ENCODE data around the gene TXNDC17. TPM values are rescaled to one million over a fixed set of nuclear protein-coding genes. Genes with fewer than 3 reads are reported as not detected.
A peak's percentile ranks its signal among the peaks of the same experiment; 100 is the strongest.
"Not testable (repeated sequence)": the region's sequence is repeated elsewhere in the genome, so short reads cannot be mapped to it uniquely, and the experiment has no call there.

TXNDC17 gene
- total and polyA plus RNA-seq, 2 donors (not counting 1 experiment from before 2014, with no cell fraction given), result 87.5 to 243 TPM

DNA sequence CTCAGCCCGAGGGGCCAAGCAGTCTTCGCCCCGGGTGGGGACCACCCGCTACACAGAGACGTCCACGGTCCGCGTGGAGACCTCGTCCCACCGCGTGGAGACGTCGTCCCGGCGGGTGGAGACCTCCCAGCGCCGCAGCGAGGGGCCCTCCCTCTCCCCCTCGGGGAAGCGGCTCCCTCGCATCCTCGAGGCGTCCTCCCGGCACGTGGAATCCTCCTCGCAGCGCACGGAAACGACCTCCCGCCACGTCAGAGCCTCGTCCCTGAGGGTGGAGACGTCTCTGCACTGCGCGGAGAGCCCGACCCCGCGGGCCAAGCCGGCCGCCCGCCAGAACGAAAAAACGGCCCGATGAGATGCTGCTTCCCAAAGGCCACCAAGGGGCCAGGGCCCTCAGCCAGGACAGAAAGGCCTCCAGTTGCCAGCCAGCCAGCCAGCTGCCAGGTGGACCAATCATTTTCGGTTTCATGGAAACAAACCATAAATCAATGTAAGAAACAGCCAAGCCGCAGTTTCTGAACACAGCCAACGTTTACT is 11.1 kb downstream of the TXNDC17 start:
- Histone ChIP-seq H3K27me3 (ENCODE audit: control insufficient read depth, insufficient read depth, low read length) (peaks cover 11% of the 10 kb centered on the region), H3K4me3 (replicated peaks in 1 of 4; ENCODE audit: control extremely low read depth in 1 of 4, insufficient read depth in 1 of 4, low read depth in 3 of 4, low read length in 4 of 4) (peak overlapping the region; percentile 50 to 76 (median 70)), H3K9me3 (ENCODE audit: control insufficient read depth, insufficient read depth, low read depth, low read length) (no peaks in the 10 kb centered on the region), H3K9ac (ENCODE audit: insufficient read depth, low read length) (peak overlapping the region; percentile 66), H4K20me1 (ENCODE audit: control insufficient read depth, extremely low read depth, insufficient read depth, low read length) (no peaks in the 10 kb centered on the region), H3K4me1 (ENCODE audit: control insufficient read depth, extremely low read depth, insufficient read depth, low read length) (peaks cover 4% of the 10 kb centered on the region), H2AFZ (ENCODE audit: low read length) (peak overlapping the region; percentile 93), H3K4me2 (ENCODE audit: extremely low read depth, insufficient read depth, low read length) (peak overlapping the region; percentile 85), H3K79me2 (ENCODE audit: control insufficient read depth, insufficient read depth, low read length) (peaks cover 26% of the 10 kb centered on the region), H3K36me3 (ENCODE audit: control insufficient read depth, insufficient read depth, low read length) (no peaks in the 10 kb centered on the region), H3K27ac (ENCODE audit: insufficient read depth, low read length) (peak overlapping the region; percentile 87)
- TF ChIP-seq, protein P1, sequence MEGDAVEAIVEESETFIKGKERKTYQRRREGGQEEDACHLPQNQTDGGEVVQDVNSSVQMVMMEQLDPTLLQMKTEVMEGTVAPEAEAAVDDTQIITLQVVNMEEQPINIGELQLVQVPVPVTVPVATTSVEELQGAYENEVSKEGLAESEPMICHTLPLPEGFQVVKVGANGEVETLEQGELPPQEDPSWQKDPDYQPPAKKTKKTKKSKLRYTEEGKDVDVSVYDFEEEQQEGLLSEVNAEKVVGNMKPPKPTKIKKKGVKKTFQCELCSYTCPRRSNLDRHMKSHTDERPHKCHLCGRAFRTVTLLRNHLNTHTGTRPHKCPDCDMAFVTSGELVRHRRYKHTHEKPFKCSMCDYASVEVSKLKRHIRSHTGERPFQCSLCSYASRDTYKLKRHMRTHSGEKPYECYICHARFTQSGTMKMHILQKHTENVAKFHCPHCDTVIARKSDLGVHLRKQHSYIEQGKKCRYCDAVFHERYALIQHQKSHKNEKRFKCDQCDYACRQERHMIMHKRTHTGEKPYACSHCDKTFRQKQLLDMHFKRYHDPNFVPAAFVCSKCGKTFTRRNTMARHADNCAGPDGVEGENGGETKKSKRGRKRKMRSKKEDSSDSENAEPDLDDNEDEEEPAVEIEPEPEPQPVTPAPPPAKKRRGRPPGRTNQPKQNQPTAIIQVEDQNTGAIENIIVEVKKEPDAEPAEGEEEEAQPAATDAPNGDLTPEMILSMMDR (conservative IDR thresholded peaks at IDR 0.05 in 1 of 2, IDR thresholded peaks at IDR 0.05 in 1 of 2; ENCODE audit: low read depth in 1 of 2, low read length in 2 of 2), result no peak
- TF ChIP-seq EZH2 (IDR thresholded peaks at IDR 0.05; ENCODE audit: low read length, missing control alignments), result no peak
- DNase-seq (ENCODE audit: low read depth in 2 of 2), result peak; percentile 35 to 76

DNA sequence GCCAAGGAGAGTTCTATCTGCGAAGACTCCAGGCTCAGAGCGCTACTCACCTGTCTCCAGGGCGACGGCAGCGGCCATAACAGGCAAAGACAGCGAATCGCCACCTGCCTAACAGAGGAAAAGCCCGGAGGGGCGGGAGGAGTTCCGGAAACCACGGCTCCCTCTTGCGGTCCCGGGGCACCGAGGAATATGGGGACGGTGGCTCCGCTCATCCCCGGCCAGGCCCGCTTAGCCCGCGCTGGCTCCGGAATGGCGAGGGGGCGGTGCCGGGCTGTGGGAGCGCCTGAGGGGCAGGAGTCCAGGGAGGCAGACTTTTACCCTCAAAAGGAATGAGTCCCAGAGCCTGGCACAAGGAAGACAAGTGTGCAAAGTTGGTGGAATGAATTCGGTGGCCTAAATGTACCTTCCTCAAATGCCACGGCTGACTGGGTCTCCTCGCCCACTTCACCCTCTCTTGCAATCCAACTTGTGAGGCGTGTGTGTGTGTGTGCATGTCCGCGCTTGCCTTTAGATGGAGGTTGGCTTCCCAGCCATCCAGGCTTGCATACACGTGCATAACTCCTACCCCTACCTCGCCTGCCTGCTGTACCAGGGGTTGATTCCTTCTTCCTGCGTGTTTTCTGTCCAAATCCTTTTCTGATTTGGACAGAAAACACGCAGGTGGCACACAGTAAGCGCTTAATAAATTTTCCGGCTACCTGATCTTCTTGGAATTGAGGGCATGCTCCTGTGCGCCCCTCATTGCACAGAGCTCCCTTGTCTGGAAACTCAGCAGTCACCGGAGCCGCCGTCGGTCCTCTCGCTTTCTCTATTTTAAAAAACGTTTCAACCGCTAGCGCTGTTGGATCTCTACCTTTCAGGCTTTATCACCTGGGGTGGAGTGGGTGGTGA is 14.2 kb downstream of the TXNDC17 start:
- no peak overlapping the region for H3K9ac ChIP-seq (ENCODE audit: insufficient read depth, low read length)
- H3K27ac ChIP-seq (ENCODE audit: insufficient read depth, low read length), result no peak overlapping the region
- peak; percentile 95 for TF ChIP-seq EZH2 (IDR thresholded peaks at IDR 0.05; ENCODE audit: low read length, missing control alignments)
- TF ChIP-seq, protein P1 (conservative IDR thresholded peaks at IDR 0.05 in 1 of 2, IDR thresholded peaks at IDR 0.05 in 1 of 2; ENCODE audit: low read depth in 1 of 2, low read length in 2 of 2), result peak in 1 of 2 donors; percentile 25
- no peaks in the 10 kb centered on the region for H3K36me3 ChIP-seq (ENCODE audit: control insufficient read depth, insufficient read depth, low read length)
- no peaks in the 10 kb centered on the region for H4K20me1 ChIP-seq (ENCODE audit: control insufficient read depth, extremely low read depth, insufficient read depth, low read length)
- H3K79me2 ChIP-seq (ENCODE audit: control insufficient read depth, insufficient read depth, low read length), result peaks cover 10% of the 10 kb centered on the region
- peak overlapping the region; percentile 32 for H3K4me2 ChIP-seq (ENCODE audit: extremely low read depth, insufficient read depth, low read length)
- DNase-seq (ENCODE audit: low read depth in 2 of 2), result peak in 1 of 2 donors; percentile 6
- H3K4me3 ChIP-seq (replicated peaks in 1 of 4; ENCODE audit: control extremely low read depth in 1 of 4, insufficient read depth in 1 of 4, low read depth in 3 of 4, low read length in 4 of 4), result peak overlapping the region in 1 of 4 experiments; percentile 27
- peaks cover 16% of the 10 kb centered on the region for H3K27me3 ChIP-seq (ENCODE audit: control insufficient read depth, insufficient read depth, low read length)
- peaks cover 4% of the 10 kb centered on the region for H3K4me1 ChIP-seq (ENCODE audit: control insufficient read depth, extremely low read depth, insufficient read depth, low read length)
- no peaks in the 10 kb centered on the region for H3K9me3 ChIP-seq (ENCODE audit: control insufficient read depth, insufficient read depth, low read depth, low read length)
- H2AFZ ChIP-seq (ENCODE audit: low read length), result no peak overlapping the region

DNA sequence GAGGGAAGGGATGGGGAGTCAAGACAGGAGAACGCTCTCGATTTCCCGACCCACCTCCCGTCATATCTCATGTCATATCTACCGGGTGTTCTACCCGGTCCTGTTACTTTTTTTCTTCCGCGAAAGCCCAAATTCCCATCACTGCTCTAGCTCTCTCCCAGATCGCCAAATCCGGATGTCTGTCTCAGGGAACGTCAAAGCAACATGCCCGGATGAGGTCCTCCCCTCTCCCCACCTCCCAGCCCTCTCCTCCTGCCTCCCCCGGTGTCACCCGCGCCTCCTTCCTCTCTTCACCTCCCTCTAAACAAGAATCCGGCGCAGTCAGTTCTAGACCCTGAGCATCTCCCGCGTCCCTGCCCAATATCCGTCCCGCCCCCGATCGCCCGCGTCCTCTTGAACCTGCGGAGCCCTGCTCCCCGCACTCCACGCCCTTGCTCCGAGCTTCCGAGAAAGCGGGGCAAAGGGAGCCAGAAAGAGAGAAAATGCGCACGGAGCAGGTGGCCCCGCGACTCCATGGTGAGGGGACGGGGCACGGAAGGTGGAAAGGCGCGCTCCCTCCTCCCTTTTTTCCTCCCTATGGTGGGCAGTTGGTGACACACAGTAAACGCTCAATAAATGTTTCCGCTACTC is 15.0 kb downstream of the TXNDC17 start:
- H4K20me1 ChIP-seq (ENCODE audit: control insufficient read depth, extremely low read depth, insufficient read depth, low read length); H3K9ac ChIP-seq (ENCODE audit: insufficient read depth, low read length); H3K36me3 ChIP-seq (ENCODE audit: control insufficient read depth, insufficient read depth, low read length); H3K79me2 ChIP-seq (ENCODE audit: control insufficient read depth, insufficient read depth, low read length); H3K9me3 ChIP-seq (ENCODE audit: control insufficient read depth, insufficient read depth, low read depth, low read length); H3K4me3 ChIP-seq (replicated peaks in 1 of 4; ENCODE audit: control extremely low read depth in 1 of 4, insufficient read depth in 1 of 4, low read depth in 3 of 4, low read length in 4 of 4); H3K4me1 ChIP-seq (ENCODE audit: control insufficient read depth, extremely low read depth, insufficient read depth, low read length); H3K27ac ChIP-seq (ENCODE audit: insufficient read depth, low read length); DNase-seq (ENCODE audit: low read depth in 2 of 2); H3K4me2 ChIP-seq (ENCODE audit: extremely low read depth, insufficient read depth, low read length); H2AFZ ChIP-seq (ENCODE audit: low read length): not testable (repeated sequence)
- peaks cover 16% of the 10 kb centered on the region for H3K27me3 ChIP-seq (ENCODE audit: control insufficient read depth, insufficient read depth, low read length)
- TF ChIP-seq EZH2 (IDR thresholded peaks at IDR 0.05; ENCODE audit: low read length, missing control alignments), result peak; percentile 72

DNA sequence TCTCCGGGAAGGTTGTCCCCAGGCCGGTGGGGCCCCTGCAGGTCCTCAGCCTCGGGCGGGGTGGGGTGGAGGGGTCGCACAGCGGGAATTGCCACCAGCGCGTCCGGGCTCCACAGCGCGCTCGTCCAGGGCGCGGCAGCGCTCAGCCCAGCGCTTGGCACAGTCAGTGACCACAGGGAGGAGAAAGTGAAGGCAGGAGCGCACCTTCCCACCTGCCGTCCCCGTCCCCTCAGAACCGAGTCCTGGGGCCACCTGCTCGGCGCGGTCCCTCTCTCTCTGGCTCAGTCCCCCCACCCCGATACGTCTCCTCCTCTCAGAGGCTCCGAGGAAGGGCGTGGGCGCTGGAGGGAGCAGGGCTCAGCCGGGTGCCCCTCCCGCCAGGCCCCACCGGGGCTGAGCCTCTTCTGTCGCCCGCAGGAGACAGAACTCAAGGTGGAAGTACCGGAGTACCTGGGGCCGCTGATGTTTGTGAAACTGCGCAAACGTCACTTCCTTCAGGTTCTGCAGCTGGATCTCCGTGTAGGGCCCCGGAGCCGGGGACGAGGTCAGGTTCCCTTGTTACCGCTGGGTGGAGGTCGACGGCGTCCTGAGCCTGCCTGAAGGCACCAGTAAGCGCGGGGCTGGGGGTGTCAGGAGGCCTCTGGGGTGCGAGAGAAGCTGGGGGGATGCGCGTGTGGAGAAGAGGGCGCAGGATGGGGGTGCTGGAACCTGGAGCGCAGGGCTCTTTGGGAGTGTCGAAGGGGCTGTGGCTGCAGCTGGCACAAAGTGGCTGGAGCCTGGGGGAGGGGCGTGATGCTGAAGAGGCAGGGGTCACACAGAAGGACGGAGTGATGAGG is 16.2 kb downstream of the TXNDC17 start:
- not testable (repeated sequence) for H3K9ac ChIP-seq (ENCODE audit: insufficient read depth, low read length); H3K79me2 ChIP-seq (ENCODE audit: control insufficient read depth, insufficient read depth, low read length); H3K4me3 ChIP-seq (replicated peaks in 1 of 4; ENCODE audit: control extremely low read depth in 1 of 4, insufficient read depth in 1 of 4, low read depth in 3 of 4, low read length in 4 of 4); H3K4me2 ChIP-seq (ENCODE audit: extremely low read depth, insufficient read depth, low read length); H4K20me1 ChIP-seq (ENCODE audit: control insufficient read depth, extremely low read depth, insufficient read depth, low read length); H3K4me1 ChIP-seq (ENCODE audit: control insufficient read depth, extremely low read depth, insufficient read depth, low read length); H3K9me3 ChIP-seq (ENCODE audit: control insufficient read depth, insufficient read depth, low read depth, low read length); H2AFZ ChIP-seq (ENCODE audit: low read length); H3K27ac ChIP-seq (ENCODE audit: insufficient read depth, low read length); DNase-seq (ENCODE audit: low read depth in 2 of 2); H3K36me3 ChIP-seq (ENCODE audit: control insufficient read depth, insufficient read depth, low read length)
- peaks cover 22% of the 10 kb centered on the region for H3K27me3 ChIP-seq (ENCODE audit: control insufficient read depth, insufficient read depth, low read length)

All from fibroblast of lung (primary cell).